Stomach smooth muscle (tissue), 2 donors: ENCODE results near the gene CDCP2.

Experiments
- H3K27ac ChIP-seq: one replicate; pipeline ENCODE4 v1.7.0; 2013; ENCODE audit warnings: mild to moderate bottlenecking, low read length, inconsistent platforms
- H3K27me3 ChIP-seq, 2 donors: one replicate each; pipeline ENCODE4 v1.7.0; 2013; ENCODE audit warnings: low read length in 2 of 2; ENCODE audit not compliant: insufficient read depth in 2 of 2, control insufficient read depth in 1 of 2
- H3K36me3 ChIP-seq, 2 donors: one replicate each; pipeline ENCODE4 v1.7.0; 2013; ENCODE audit warnings: low read length in 2 of 2; ENCODE audit not compliant: control insufficient read depth in 2 of 2, insufficient read depth in 2 of 2
- H3K4me1 ChIP-seq: one replicate; pipeline ENCODE4 v1.7.0; 2013; ENCODE audit warnings: low read length; ENCODE audit not compliant: control insufficient read depth, insufficient read depth
- H3K4me3 ChIP-seq, 2 donors: one replicate each; pipeline ENCODE4 v1.7.0; 2013; ENCODE audit warnings: low read length in 2 of 2
- H3K9ac ChIP-seq, 2 donors: one replicate each; pipeline ENCODE4 v1.7.0; 2013; ENCODE audit warnings: low read length in 2 of 2, mild to moderate bottlenecking in 1 of 2
- H3K9me3 ChIP-seq, 2 donors: one replicate each; pipeline ENCODE4 v1.7.0; 2013; ENCODE audit warnings: low read length in 2 of 2; ENCODE audit not compliant: control insufficient read depth in 2 of 2
- donor health status: healthy.
- donor health status: Pancreatic carcinoma.

The CDCP2 gene

GRCh38 chr1:54088385-54088784 is 64.4 kb downstream of the CDCP2 start:
- H3K27me3 ChIP-seq = no peaks in the 10 kb centered on the region

GRCh38 chr1:54086754-54087153 is 66.0 kb downstream of the CDCP2 start:
- H3K4me3 ChIP-seq = no peak overlapping the region
- no peaks in the 10 kb centered on the region for H3K27me3 ChIP-seq
- H3K9me3 ChIP-seq = no peaks in the 10 kb centered on the region
- H3K27ac ChIP-seq = no peak overlapping the region
- no peak overlapping the region for H3K9ac ChIP-seq
- no peaks in the 10 kb centered on the region for H3K4me1 ChIP-seq
- no peaks in the 10 kb centered on the region for H3K36me3 ChIP-seq

More at GRCh38 chr1:54088385-54088784, 64.4 kb downstream of the CDCP2 start:
- Histone ChIP-seq H3K9ac (no peak overlapping the region), H3K4me3 (no peak overlapping the region), H3K36me3 (peaks cover 0 to 2% of the 10 kb centered on the region in 2 donors), H3K9me3 (no peaks in the 10 kb centered on the region), H3K4me1 (no peaks in the 10 kb centered on the region), H3K27ac (no peak overlapping the region)

DNA sequence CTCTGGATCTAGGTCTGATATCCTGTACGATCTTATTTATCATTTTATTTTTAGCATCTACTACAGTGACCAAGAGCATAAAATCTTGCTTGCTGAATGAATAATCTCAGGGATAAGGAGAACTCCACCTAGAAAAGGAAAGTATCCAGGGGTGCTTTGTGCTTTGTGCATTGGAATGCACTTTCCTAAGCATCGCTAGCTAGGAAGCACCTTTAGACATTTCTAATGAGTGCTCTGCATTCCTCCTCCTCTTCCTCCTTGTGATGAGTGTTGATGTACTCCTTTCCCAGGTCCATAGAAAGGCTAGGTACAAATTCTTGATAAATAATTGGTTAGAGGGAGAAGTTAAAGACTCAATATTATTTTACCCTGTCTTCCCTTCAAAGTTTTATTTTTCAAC is 68.0 kb downstream of the CDCP2 start:
- Histone ChIP-seq H3K4me1 (no peaks in the 10 kb centered on the region), H3K4me3 (no peak overlapping the region), H3K27ac (no peak overlapping the region), H3K27me3 (no peaks in the 10 kb centered on the region), H3K36me3 (no peaks in the 10 kb centered on the region), H3K9ac (no peak overlapping the region), H3K9me3 (no peaks in the 10 kb centered on the region)
